IMR-90 (cell line): ENCODE data around the gene CAPN7. TPM values are rescaled to one million over a fixed set of nuclear protein-coding genes. Genes with fewer than 3 reads are reported as not detected.
A peak's percentile ranks its signal among the peaks of the same experiment; 100 is the strongest.

Experiments
- ATAC-seq: fragments of 200-7000 bp; cut with Tn5 transposase; 2 replicates; pipeline ENCODE4 v1.9.1; 2020; ENCODE audit warnings: low read depth, mild to moderate bottlenecking, moderate library complexity
- BruUV-seq: library from RNA; stranded (reverse); fragments of 400-500 nt; replicated peaks from 2 replicates; lab custom pipeline; 2021; lab: Mats Ljungman, UMichigan
- CTCF ChIA-PET: fragments of 300-600 bp; formaldehyde crosslinking; extraction: SDS; loops from one replicate; lab custom pipeline; 2021; ENCODE audit warnings: antibody characterized with exemption; lab: Yijun Ruan, JAX
- POLR2A ChIA-PET: fragments of 300-600 bp; sonication (Branson Sonifier 250); formaldehyde crosslinking; loops from one replicate; lab custom pipeline; 2022; ENCODE audit warnings: antibody characterized with exemption; ENCODE audit not compliant: unreplicated experiment; lab: Charles Lee
- DNase-seq: peaks from one replicate; pipeline ENCODE4 v3.0.0; 2013
- H2AFZ ChIP-seq: replicated peaks from 2 replicates; pipeline ENCODE3; 2013; ENCODE audit warnings: low read length, mild to moderate bottlenecking; ENCODE audit not compliant: poor library complexity
- H2AK5ac ChIP-seq: 2 replicates; pipeline ENCODE4 v1.6.1; 2013; ENCODE audit warnings: low read depth, low read length, inconsistent platforms
- H2AK9ac ChIP-seq: replicated peaks from 2 replicates; pipeline ENCODE3; 2013; ENCODE audit warnings: mild to moderate bottlenecking, low read depth, low read length, moderate library complexity; ENCODE audit not compliant: poor library complexity
- H2BK120ac ChIP-seq: 2 replicates; pipeline ENCODE4 v1.6.1; 2013; ENCODE audit warnings: low read depth, low read length, inconsistent platforms
- H2BK15ac ChIP-seq: 3 replicates; pipeline ENCODE4 v1.6.1; 2013; ENCODE audit warnings: low read depth, low read length, inconsistent platforms
- H2BK20ac ChIP-seq: 2 replicates; pipeline ENCODE4 v1.6.1; 2013; ENCODE audit warnings: low read depth, mild to moderate bottlenecking, inconsistent platforms, low read length, moderate library complexity
- H2BK5ac ChIP-seq: 2 replicates; pipeline ENCODE4 v1.6.1; 2013; ENCODE audit warnings: mild to moderate bottlenecking, low read depth, low read length, inconsistent platforms; ENCODE audit not compliant: poor library complexity, severe bottlenecking
- H3K14ac ChIP-seq: replicated peaks from 2 replicates; pipeline ENCODE4 v1.6.1; 2013; ENCODE audit warnings: low read depth, low read length, inconsistent platforms
- H3K18ac ChIP-seq: 2 replicates; pipeline ENCODE4 v1.6.1; 2013; ENCODE audit warnings: low read depth, low read length, control low read depth
- H3K23ac ChIP-seq: 2 replicates; pipeline ENCODE4 v1.6.1; 2013; ENCODE audit warnings: low read depth, low read length, inconsistent platforms
- H3K27ac ChIP-seq: 2 replicates; pipeline ENCODE4 v1.5.1; 2013; ENCODE audit warnings: mild to moderate bottlenecking, control low read depth, low read length; ENCODE audit not compliant: insufficient read depth
- H3K27me3 ChIP-seq: 2 replicates; pipeline ENCODE4 v1.6.1; 2013; ENCODE audit warnings: low read length; ENCODE audit not compliant: control insufficient read depth, insufficient read depth
- H3K36me3 ChIP-seq: 2 replicates; pipeline ENCODE4 v1.6.1; 2013; ENCODE audit warnings: low read length, mixed read lengths; ENCODE audit not compliant: control insufficient read depth, insufficient read depth
- H3K4ac ChIP-seq: 2 replicates; pipeline ENCODE4 v1.6.1; 2013; ENCODE audit warnings: low read depth, low read length, inconsistent platforms
- H3K4me1 ChIP-seq: 2 replicates; pipeline ENCODE4 v1.6.1; 2013; ENCODE audit warnings: low read length, mixed read lengths; ENCODE audit not compliant: control insufficient read depth, insufficient read depth
- H3K4me2 ChIP-seq: 2 replicates; pipeline ENCODE4 v1.6.1; 2013; ENCODE audit warnings: low read depth, mild to moderate bottlenecking, control low read depth, low read length, moderate library complexity
- H3K4me3 ChIP-seq: 2 replicates; pipeline ENCODE4 v1.5.1; 2013; ENCODE audit warnings: low read depth, mild to moderate bottlenecking, control low read depth, low read length, moderate library complexity; ENCODE audit not compliant: insufficient read depth
- H3K56ac ChIP-seq: 2 replicates; pipeline ENCODE4 v1.6.1; 2013; ENCODE audit warnings: low read length, inconsistent platforms; ENCODE audit not compliant: insufficient read depth; ENCODE audit errors: extremely low read depth
- H3K79me1 ChIP-seq, 2 experiments: 2 replicates each; pipeline ENCODE4 v1.6.1; 2013; ENCODE audit warnings: low read length in 2 of 2, inconsistent platforms in 1 of 2, low read depth in 1 of 2
- H3K9ac ChIP-seq: 2 replicates; pipeline ENCODE4 v1.6.1; 2013; ENCODE audit warnings: low read depth, low read length, control low read depth
- H3K9me1 ChIP-seq: 2 replicates; pipeline ENCODE4 v1.6.1; 2013; ENCODE audit warnings: low read length, inconsistent platforms; ENCODE audit not compliant: insufficient read depth
- H3K9me3 ChIP-seq: 2 replicates; pipeline ENCODE4 v1.6.1; 2013; ENCODE audit warnings: low read length; ENCODE audit not compliant: control insufficient read depth, insufficient read depth
- H4K20me1 ChIP-seq: 2 replicates; pipeline ENCODE4 v1.6.1; 2013; ENCODE audit warnings: low read length, inconsistent platforms; ENCODE audit not compliant: insufficient read depth
- H4K5ac ChIP-seq: 2 replicates; pipeline ENCODE4 v1.6.1; 2013; ENCODE audit warnings: mild to moderate bottlenecking, low read depth, low read length, control low read depth
- H4K8ac ChIP-seq, 2 experiments: 2 replicates each; pipeline ENCODE4 v1.6.1; 2013; ENCODE audit warnings: low read depth in 2 of 2, low read length in 2 of 2, control low read depth in 1 of 2, inconsistent platforms in 1 of 2
- H4K91ac ChIP-seq: 2 replicates; pipeline ENCODE4 v1.6.1; 2013; ENCODE audit warnings: low read depth, low read length, inconsistent platforms; ENCODE audit not compliant: insufficient read depth
- BHLHE40 ChIP-seq: fragments of 150-350 bp; IDR thresholded peaks from 2 replicates; pipeline ENCODE4 v1.6.1; 2016; ENCODE audit warnings: mild to moderate bottlenecking, low read depth, low read length
- CEBPB ChIP-seq: IDR thresholded peaks from 2 replicates; pipeline ENCODE4 v1.6.1; 2012; ENCODE audit warnings: low read depth, low read length, improper control_type of control experiment
- CHD1 ChIP-seq: IDR thresholded peaks from 2 replicates; pipeline ENCODE4 v1.6.1; 2012; ENCODE audit warnings: low read depth, low read length, improper control_type of control experiment
- CTCF ChIP-seq: conservative IDR thresholded peaks from 2 replicates; pipeline ENCODE4 v1.5.1; 2012; ENCODE audit warnings: mild to moderate bottlenecking, low read depth, low read length, improper control_type of control experiment
- ELK1 ChIP-seq: fragments of 150-350 bp; IDR thresholded peaks from 2 replicates; pipeline ENCODE4 v1.6.1; 2016; ENCODE audit warnings: low read depth, mild to moderate bottlenecking, low read length, moderate library complexity, borderline replicate concordance
- FOS ChIP-seq: fragments of 150-350 bp; IDR thresholded peaks from 2 replicates; pipeline ENCODE4 v1.6.1; 2016; ENCODE audit warnings: low read depth, low read length
- MAFK ChIP-seq: IDR thresholded peaks from 2 replicates; pipeline ENCODE4 v1.6.1; 2012; ENCODE audit warnings: low read depth, low read length, improper control_type of control experiment
- MAZ ChIP-seq: IDR thresholded peaks from 2 replicates; pipeline ENCODE4 v1.6.1; 2012; ENCODE audit warnings: low read depth, mild to moderate bottlenecking, low read length, improper control_type of control experiment, moderate library complexity, borderline replicate concordance
- NFE2L2 ChIP-seq: fragments of 150-350 bp; IDR thresholded peaks from 2 replicates; pipeline ENCODE4 v1.6.1; 2016; ENCODE audit warnings: low read depth, mild to moderate bottlenecking, low read length
- POLR2A ChIP-seq: IDR thresholded peaks from 2 replicates; pipeline ENCODE4 v1.6.1; 2012; ENCODE audit warnings: mild to moderate bottlenecking, low read depth, low read length
- RAD21 ChIP-seq: IDR thresholded peaks from 2 replicates; pipeline ENCODE4 v1.6.1; 2012; ENCODE audit warnings: low read length, improper control_type of control experiment
- RCOR1 ChIP-seq: IDR thresholded peaks from 2 replicates; pipeline ENCODE4 v1.6.1; 2012; ENCODE audit warnings: mild to moderate bottlenecking, low read length, improper control_type of control experiment; ENCODE audit not compliant: insufficient replicate concordance
- RFX5 ChIP-seq: IDR thresholded peaks from 2 replicates; pipeline ENCODE4 v1.8.0; 2012; ENCODE audit warnings: low read depth, mild to moderate bottlenecking, low read length, moderate library complexity
- SMC3 ChIP-seq: fragments of 150-350 bp; IDR thresholded peaks from 2 replicates; pipeline ENCODE4 v1.6.1; 2016; ENCODE audit warnings: low read depth, mild to moderate bottlenecking, antibody characterized with exemption, low read length, moderate library complexity
- USF2 ChIP-seq: fragments of 150-350 bp; IDR thresholded peaks from 2 replicates; pipeline ENCODE4 v1.6.1; 2017; ENCODE audit warnings: mild to moderate bottlenecking, antibody characterized with exemption, low read length, low read depth
- WGBS, 2 experiments: methylation state at CpG; one replicate each; pipeline versions ENCODE4 v1.1.5 to v1.1.7; 2013; ENCODE audit warnings: missing lambda C conversion rate in 2 of 2; ENCODE audit not compliant: insufficient read length in 1 of 2; ENCODE audit errors: extremely low coverage in 2 of 2; 5-methylcytosine and 5-hydroxymethylcytosine counted together
- dilution Hi-C: fragments of 300-500 bp; cut with HindIII; formaldehyde crosslinking; loops from one replicate; pipeline ENCODE4 v1.14.3; 2018; ENCODE audit warnings: low sequenced_read_pairs; ENCODE audit not compliant: unreplicated experiment
- in situ Hi-C: fragments of 300-500 bp; cut with MboI; formaldehyde crosslinking; loops from 3 replicates; pipeline ENCODE4 v1.14.3; 2019; ENCODE audit warnings: low sequenced_read_pairs, inconsistent platforms, mixed read lengths
- intact Hi-C: fragments of 100-400 bp; cut with micrococcal nuclease; formaldehyde crosslinking; loops from 2 replicates; pipeline ENCODE4 v1.10.0; 2022
- polyA plus RNA-seq, 3 experiments: library from polyadenylated mRNA; depleted of rRNA; stranded (reverse); fragments of >200 nt; gene quantifications; 2 replicates each; pipeline ENCODE4 v1.2.3, GENCODE V29; 2012; ENCODE audit warnings: low replicate concordance in 1 of 3
- total RNA-seq: library from RNA; depleted of rRNA; stranded (reverse); fragments of >200 nt; gene quantifications from 2 replicates; pipeline ENCODE4 v1.2.3, GENCODE V29; 2012

The CAPN7 gene
- total and polyA plus RNA-seq, 2 of the 4 experiments (the other 2 are of a cell fraction) = 14.5 to 21.3 TPM

- BruUV-seq = no TSS peak
- Histone ChIP-seq H3K4me1 (peaks cover 13% of the 10 kb centered on the region), H2AFZ (peak overlapping the region; percentile 38), H2BK120ac (no peak overlapping the region), H3K14ac (no peak overlapping the region), H3K36me3 (peaks cover 2% of the 10 kb centered on the region; the same call in 1 of the 2 replicates), H3K4ac (no peak overlapping the region), H4K20me1 (no peaks in the 10 kb centered on the region), H4K5ac (no peak overlapping the region), H2AK5ac (no peak overlapping the region), H2AK9ac (no peak overlapping the region), H3K79me1 (peaks cover 0 to 5% of the 10 kb centered on the region in 2 experiments; a peak in 1 of 4 replicates), H3K18ac (no peak overlapping the region), H2BK15ac (0 out of 3 replicates have a peak overlapping the region, but pooled peaks have one; percentile 61), H3K56ac (no peak overlapping the region), H3K4me3 (no peak overlapping the region), H3K23ac (no peak overlapping the region), H4K8ac (no peak overlapping the region), H3K9me1 (peaks cover 11% of the 10 kb centered on the region), H3K9me3 (no peaks in the 10 kb centered on the region), H3K27me3 (no peaks in the 10 kb centered on the region), H3K4me2 (no peak overlapping the region), H4K91ac (no peak overlapping the region), H3K9ac (no peak overlapping the region), H3K27ac (no peak overlapping the region), H2BK5ac (no peak overlapping the region), H2BK20ac (no peak overlapping the region)
- DNase-seq (peak; percentile 83), ATAC-seq (peak; percentile 84)
- POLR2A ChIA-PET = no interaction called here
- in situ Hi-C loops (loop anchor here (5.0 kb wide), 2 partner anchors 64 to 114 kb away; partner anchors contain the start of gene SH3BP5), intact Hi-C loops (loop anchor here (1.0 kb wide), 4 partner anchors 64 to 289 kb away; partner anchors contain the start of gene SH3BP5), dilution Hi-C loops (no loop called here)
- CTCF ChIA-PET = interaction anchor here (0.6 to 3.2 kb wide), 26 partner anchors 9 to 151 kb away, joined by 3 to 25 read pairs (median 4); partner anchors contain the start of gene SH3BP5
- 3% methylated on average over 8 of the region's 15 CpGs; no CpG with 5 or more reads in 1 of the 2 experiments for WGBS, 2 experiments
- TF ChIP-seq FOS (no peak), RFX5 (no peak), RCOR1 (no peak), ELK1 (no peak), USF2 (no peak), RAD21 (peak; percentile 99), MAZ (no peak), POLR2A (peak; percentile 70), CEBPB (no peak), CTCF (peak; percentile 99), SMC3 (peak; percentile 99), MAFK (no peak), NFE2L2 (no peak), BHLHE40 (no peak), CHD1 (peak; percentile 67; the same call in 1 of the 2 replicates)
Measured at GRCh38 chr3:15268033-15268631, 62.1 kb downstream of the CAPN7 start.
